GM12874 (cell line): ENCODE results near the gene ENTREP1.

ENCODE experiments used
- CTCF ChIP-seq: IDR thresholded peaks from 2 replicates; pipeline ENCODE4 v1.5.1; 2011; ENCODE audit warnings: low read depth, mild to moderate bottlenecking, control low read depth, low read length, moderate library complexity; ENCODE audit not compliant: insufficient read depth

The ENTREP1 gene

GRCh38 chr9:69377291-69377690 lies 52.3 kb downstream of the ENTREP1 start:
- TF ChIP-seq CTCF: no peak

- TF ChIP-seq CTCF: no peak
Measured at GRCh38 chr9:69377981-69378380, 53.0 kb downstream of the ENTREP1 start.

GRCh38 chr9:69379270-69379982 lies 54.4 kb downstream of the ENTREP1 start:
- TF ChIP-seq CTCF: no peak

GRCh38 chr9:69380301-69380700 lies 55.3 kb downstream of the ENTREP1 start:
- no peak for TF ChIP-seq CTCF

GRCh38 chr9:69380811-69381210 lies 55.8 kb downstream of the ENTREP1 start:
- TF ChIP-seq CTCF: no peak

- no peak for TF ChIP-seq CTCF
Measured at GRCh38 chr9:69382135-69382534, 57.1 kb downstream of the ENTREP1 start.

GRCh38 chr9:69385581-69386033 lies 60.6 kb downstream of the ENTREP1 start:
- TF ChIP-seq CTCF: no peak

GRCh38 chr9:69386651-69387050 lies 61.6 kb downstream of the ENTREP1 start:
- TF ChIP-seq CTCF: no peak
